HUDEP-2 (cell line): Measurements from ENCODE around the gene WDR6.
A peak's percentile ranks its signal among the peaks of the same experiment; 100 is the strongest.

Experiments used
- DNase-seq, 76 experiments: peaks; one replicate each; lab custom pipeline; 2025; ENCODE audit not compliant: unreplicated experiment in 76 of 76; lab: John Stamatoyannopoulos, UW

WDR6 gene

GRCh38 chr3:49015072-49015471 is 7.9 kb downstream of the WDR6 start:
- no peak for DNase-seq

DNA sequence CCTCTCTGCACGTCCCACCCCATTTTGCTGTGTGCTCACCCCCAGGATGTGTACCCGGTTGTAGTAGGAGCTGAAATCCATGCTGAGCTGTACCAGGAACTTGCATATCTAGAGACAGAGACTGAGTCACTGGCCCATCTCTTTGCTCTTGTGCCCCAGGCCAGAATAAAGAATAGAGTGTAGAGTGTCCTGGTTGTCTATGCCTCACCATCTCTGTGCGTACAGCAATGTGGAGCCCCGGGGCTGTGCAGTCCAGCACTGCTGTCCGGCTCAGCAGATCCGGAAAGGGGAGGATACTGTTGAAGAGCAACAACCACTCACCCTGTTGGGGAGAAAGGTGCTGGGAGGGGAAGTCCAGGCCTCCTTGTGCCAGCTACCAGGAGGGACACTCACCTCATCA is 8.6 kb downstream of the WDR6 start:
- no peak for DNase-seq

DNA sequence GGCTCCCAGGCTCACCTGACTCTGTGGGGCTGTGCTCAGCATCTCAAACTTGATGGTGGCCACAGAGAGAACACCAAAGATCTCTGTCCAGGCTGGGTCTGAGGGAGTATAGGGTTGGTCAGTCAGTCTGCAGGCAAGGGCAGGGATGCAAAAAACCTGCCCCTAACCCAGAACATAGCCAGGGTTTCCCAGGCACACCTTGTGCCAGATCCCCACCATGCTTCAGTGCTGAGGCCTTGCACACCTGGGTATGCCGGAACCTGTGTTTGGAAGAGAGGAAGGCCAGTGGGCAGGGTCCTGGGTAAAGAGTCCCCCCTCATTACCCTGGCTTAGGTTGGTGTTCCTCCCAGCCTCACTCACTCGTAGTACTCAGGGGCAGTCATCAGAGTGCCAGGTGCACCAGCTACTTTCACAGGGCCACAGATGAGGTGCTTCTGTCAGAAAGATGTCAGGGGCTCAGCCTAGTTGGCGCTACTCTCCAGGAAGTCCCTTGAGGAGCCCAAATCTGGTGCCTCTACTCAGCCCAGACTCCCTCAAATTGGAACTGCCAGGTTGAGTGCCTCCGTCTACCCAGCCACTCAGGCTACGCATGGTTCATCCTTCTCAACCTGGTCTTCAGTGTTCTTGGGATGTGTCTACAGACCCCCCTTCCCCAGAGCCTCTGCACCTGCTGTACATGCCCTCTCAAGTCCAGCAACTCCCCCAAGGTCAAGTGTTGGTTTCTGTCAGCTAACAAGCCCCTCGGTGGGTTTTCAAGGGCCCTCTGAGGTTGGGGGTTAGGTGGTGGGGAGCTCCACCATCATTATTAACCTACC is 9.4 kb downstream of the WDR6 start:
- DNase-seq: no peak

DNA sequence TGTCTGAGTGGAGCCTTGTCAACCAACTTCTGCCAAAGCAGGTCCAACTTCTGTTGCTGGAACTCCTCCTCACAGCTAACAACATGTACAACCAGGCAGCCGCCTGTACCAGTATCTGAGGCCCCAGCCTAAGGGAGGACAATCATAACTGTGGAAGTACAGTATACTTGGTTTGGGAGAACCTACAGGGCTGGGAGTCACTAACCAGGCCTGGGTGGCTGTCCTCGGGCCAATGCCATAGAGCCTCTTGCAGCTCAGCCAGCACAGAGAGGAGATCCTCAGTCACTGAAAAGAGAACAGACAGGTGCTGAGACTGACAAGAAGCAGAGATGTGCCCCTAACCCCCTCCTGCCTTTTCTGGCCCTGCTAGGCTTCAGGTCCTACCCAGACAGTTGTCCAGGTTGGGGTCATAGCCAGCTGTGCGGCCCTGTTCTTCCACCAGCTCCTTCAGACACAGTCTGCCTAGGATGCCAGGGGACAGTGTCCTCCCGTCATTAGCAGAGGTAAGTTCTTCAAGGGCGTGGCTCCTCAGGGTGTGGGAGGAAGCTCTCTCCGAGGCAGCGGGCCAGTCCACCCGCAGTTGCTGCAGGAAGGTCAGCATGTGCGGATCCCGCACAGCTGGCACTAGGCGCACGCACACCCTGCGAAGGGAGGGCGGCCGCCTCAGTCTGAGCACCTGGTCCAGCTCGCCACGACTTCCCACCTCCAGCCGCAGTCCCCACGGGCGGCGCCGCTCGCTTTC is 10.2 kb downstream of the WDR6 start:
- DNase-seq: peak in 23 of 76 experiments; percentile 10 to 59 (median 27)

- DNase-seq: peak in 63 of 76 experiments; percentile 13 to 81 (median 48)
Observed at GRCh38 chr3:49017971-49018706, 10.9 kb downstream of the WDR6 start, which contains the start of gene DALRD3. Gene DALRD3, minus strand, starts transcription at chr3:49018580. Its CDS starts 16 bp downstream, at chr3:49018564.

DNA sequence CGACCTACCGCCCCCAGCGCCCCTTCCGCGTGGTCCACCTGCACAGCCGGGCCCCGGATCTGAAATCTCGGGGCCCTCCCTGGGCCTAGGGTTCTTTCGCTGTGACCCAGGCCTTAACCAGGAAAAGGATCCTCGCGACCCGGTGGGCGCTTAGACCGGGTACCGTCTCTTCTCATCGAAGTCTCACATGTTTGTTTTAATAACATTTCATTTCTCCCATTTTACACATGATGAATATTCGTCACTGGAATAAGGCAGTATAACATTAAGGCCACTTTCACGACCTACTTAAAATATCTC is 11.5 kb downstream of the WDR6 start:
- peak in 1 of 76 experiments; percentile 48 for DNase-seq

GRCh38 chr3:49019941-49020329 is 12.7 kb downstream of the WDR6 start:
- DNase-seq: peak in 1 of 76 experiments; percentile 34

- peak in 22 of 76 experiments; percentile 14 to 62 (median 34) for DNase-seq
Observed at GRCh38 chr3:49020330-49021212, 13.4 kb downstream of the WDR6 start.

- peak; percentile 70 to 99 (median 97) for DNase-seq
Observed at GRCh38 chr3:49021213-49021812, 14.1 kb downstream of the WDR6 start.

- peak in 74 of 76 experiments; percentile 46 to 92 (median 82) for DNase-seq
Observed at GRCh38 chr3:49021813-49022687, 14.9 kb downstream of the WDR6 start, which contains the start of gene NDUFAF3. Gene NDUFAF3, plus strand, starts transcription at chr3:49022121. Its CDS starts 24 bp downstream, at chr3:49022145.

DNA sequence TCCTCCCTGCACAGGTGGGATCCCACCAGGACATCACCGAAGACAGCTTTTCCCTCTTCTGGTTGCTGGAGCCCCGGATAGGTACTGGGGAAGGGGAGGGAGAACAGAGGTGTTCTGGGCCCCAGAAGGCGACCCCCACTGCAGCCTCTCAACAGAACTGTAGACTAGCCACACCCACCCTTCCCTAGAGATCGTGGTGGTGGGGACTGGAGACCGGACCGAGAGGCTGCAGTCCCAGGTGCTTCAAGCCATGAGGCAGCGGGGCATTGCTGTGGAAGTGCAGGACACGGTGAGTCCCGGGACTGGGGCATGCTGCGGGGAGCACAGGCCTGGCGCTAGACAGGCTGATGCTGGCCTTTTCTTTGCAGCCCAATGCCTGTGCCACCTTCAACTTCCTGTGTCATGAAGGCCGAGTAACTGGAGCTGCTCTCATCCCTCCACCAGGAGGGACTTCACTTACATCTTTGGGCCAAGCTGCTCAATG is 15.5 kb downstream of the WDR6 start:
- peak in 13 of 76 experiments; percentile 8 to 65 (median 28) for DNase-seq

DNA sequence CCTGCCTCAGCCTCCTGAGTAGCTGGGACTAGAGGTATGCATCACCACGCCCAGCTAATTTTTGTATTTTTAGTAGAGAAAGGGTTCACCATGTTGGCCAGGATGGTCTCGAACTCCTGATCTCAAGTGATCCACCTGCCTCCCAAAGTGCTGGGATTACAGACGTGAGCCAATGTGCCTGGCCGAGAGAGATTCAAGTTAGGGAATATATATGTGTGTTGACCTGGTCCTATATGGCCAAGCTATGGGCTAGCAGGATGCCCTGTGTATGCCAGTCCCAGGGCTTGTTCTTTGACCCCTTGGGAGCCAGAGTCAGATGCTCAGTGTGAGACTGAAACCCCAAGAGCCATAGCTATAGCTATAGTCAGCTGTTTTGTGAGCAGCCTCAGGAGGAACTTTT is 16.6 kb downstream of the WDR6 start:
- no peak for DNase-seq

GRCh38 chr3:49024449-49024848 is 17.3 kb downstream of the WDR6 start:
- DNase-seq: no peak

DNA sequence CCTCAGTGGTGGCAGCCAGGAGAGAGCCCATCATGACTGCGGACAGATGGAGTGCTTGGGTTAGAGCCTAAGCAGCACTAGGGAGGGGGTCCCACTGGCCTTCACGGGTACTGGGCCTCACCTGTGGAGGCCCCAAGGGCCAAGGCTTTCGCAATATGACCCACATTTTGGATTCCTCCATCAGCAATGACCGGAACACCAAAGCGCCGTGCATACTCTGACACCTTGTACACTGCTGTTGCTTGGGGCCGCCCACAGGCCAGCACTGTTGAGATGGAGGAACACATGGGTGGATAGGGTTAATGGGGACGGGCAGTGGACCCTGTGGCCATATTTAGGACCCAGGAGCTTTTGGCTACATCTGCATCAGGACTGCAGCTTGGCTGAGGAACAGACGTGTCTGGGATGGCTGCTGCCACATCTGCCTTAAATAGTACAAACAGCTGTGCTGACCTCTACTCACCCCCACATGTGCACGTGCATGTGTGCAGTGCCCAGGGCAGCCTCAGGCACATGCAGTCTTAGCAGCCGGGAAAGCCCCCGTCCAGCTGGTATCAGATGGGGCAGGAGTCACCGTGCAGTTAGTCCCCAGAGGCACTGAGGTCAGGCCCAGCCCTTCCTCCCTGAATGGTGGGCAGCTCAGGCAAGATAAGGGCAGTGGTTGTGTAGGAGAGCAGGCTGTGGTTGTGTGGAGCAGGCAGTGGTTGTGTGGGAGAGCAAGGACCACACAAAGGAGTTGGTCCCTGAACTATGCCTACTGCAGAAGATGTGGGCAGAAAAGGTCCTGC is 18.0 kb downstream of the WDR6 start:
- DNase-seq: peak in 72 of 76 experiments; percentile 47 to 95 (median 83)

GRCh38 chr3:49025793-49026520 is 18.8 kb downstream of the WDR6 start:
- DNase-seq: no peak

GRCh38 chr3:49026536-49026935 is 19.3 kb downstream of the WDR6 start:
- DNase-seq: no peak

DNA sequence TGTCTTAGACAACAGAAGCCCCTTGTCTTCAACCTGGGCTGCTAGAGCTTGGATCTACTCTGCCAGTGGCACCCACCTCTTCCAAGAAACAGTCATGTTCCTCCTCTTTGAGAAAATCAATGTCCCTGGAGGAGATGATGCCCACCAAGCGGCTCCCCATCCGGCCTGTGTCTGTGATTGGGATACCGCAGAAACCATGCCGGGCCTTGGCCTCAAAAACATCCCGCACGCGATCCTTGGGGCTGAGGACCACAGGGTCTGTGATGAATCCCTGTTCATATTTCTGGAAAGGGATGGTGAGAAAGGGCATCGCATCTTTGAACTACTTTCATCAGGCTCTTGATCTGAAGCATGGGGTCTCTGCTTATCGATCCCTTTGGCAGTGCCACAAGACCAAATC is 20.4 kb downstream of the WDR6 start:
- DNase-seq: no peak
